Body of pancreas (tissue), 4 donors: ENCODE results near the gene THTPA.

Source experiments
- CTCF ChIP-seq, 7 experiments: fragments of 450-650 bp in 4 of 7; fragments of 200-600 bp in 3 of 7; sonication (generic) in 3 of 7; IDR thresholded peaks; one replicate each; pipeline ENCODE4 v1.5.1; 2016 to 2019; ENCODE audit warnings: antibody characterized with exemption in 7 of 7
- POLR2A ChIP-seq, 3 donors: fragments of 450-650 bp; IDR thresholded peaks; one replicate each; pipeline ENCODE4 v1.6.1; 2016; ENCODE audit warnings: antibody characterized with exemption in 3 of 3, mild to moderate bottlenecking in 2 of 3

- TF ChIP-seq CTCF (IDR thresholded peaks at IDR 0.05) (no peak), POLR2A (IDR thresholded peaks at IDR 0.05) (no peak)
These were observed 21.8 kb downstream of the THTPA start for GRCh38 chr14:23577710-23578392.
